ENCODE data around the gene IGF2.

The IGF2 gene

GRCh38 chr11:2153581-2154194 is 14.5 kb upstream of the IGF2 start:
- no peak for DNase-seq (ENCODE audit: low read depth)

DNA sequence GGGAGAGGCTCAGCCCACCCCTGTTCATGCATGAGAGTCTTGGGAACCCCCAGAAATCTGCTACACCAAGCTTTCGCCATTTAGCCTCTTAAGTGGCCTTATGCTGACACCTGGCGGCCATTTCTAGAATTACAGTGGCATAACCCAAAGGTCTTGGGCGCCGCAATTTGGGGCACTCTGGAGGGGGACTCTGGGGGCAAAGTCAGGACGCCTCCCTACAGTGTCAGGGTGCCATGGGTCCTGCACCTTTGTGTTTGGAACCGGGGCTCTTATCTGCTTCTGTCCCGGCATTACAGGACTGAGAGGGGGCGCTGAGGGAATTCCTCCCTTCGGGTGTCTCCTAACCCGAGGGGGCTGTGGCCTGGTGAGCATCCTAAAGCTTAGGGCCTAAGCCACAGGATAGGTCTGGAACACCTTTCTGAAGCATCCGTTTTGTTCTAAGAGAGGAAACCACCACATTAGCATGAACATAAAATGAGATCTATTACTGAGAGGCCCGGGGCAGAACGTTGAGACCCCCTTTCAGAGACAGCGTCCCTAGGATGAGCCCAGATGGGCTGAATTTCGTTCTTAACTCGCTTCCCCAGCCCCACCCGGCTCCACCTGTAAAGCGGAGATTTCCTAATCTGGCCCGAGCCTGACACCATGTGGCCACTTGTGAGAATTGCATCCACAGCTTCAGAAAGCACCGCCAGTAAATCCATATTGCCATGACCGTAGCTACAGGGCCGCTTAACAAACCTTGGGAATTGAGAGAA is 12.5 kb upstream of the IGF2 start:
- DNase-seq (ENCODE audit: low read depth) = peak; percentile 50

DNA sequence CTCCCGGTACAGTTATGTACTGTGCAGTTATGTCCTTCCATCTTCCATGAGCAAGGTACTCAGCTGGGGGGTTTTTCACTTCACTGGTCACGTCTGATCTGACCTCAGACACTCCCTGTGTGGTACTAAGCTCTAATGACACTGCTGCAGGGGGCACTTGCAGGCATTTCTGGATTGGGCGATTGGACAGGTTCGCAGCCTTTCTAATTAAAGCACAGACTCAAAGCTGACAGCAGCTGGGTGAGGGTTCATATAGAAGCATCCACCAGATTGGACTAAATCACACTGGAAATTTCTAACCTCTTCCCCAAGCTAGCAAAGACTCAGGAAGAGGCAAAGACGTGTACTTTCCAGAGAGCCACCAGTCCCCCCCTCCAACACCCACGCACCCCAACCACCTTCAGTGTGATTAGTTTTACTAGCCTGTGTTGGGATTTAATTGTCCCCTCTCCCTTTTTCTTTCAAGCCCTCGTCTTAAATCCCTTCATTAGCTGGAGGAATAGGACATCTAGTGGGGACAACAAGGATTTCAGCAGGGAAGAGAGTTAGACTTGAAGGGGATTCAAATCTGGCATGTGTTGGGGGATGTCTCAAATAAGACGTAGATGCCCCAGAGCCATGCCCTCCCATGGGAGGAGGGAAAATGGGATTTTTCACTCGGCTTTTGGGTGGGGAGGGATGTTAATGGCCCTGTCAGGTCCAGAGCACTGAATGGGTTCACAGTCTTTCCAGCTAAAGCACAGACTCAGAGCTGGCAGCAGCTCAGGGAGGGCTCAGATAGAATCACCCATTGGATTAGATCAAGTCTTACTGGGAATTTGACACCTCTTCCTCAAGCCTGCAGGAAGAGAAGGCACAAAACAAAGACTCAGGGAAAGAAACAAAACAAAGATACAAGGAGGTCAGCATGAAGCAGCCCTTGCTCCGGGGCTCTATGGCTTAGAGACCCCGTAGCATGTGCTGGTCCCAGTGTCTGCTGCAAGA is 11.0 kb upstream of the IGF2 start:
- peak; percentile 65 for DNase-seq (ENCODE audit: low read depth)

GRCh38 chr11:2149460-2149859 is 10.3 kb upstream of the IGF2 start:
- DNase-seq (ENCODE audit: low read depth) = no peak

DNA sequence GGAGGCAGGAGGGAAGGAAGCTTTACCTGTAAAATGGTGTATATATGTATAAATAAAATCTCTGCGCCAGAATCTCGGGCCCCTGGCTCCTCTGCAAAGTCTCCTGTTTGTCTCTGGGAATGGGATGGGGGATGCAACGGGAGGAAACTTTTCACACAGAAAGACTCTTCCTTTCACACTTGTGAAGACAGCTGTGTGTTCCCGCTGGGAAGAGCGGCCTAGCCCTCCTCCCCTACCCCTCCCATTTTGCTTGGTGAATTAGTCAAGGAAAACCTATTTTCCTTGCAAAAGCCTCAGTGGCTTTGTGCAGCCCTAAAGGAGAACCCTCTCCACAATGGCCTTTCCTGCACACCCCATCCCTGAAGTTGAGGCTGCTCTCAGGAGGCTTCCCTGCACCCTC is 9.4 kb upstream of the IGF2 start:
- no peak for DNase-seq (ENCODE audit: low read depth)

DNA sequence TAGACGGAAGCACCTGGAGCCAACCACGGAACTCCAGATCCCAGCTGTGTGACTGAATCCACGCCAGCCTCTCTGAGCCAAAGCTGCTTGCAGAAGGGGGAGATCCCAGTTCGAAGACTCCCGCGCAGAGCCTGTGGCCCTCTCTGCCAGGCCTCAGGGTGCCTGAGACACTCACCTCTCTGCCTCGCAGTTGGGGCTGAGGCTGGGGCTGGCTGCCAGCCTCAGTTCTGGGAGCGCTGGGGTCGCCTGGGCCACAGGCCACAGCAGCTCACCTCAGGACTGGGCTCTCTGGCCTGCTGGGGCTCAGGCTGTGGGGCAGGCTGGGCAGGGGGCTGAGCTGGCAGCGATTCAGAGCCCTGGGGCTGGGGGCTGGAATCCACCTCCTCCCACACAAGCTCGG is 8.2 kb upstream of the IGF2 start:
- DNase-seq (ENCODE audit: low read depth) = no peak

DNA sequence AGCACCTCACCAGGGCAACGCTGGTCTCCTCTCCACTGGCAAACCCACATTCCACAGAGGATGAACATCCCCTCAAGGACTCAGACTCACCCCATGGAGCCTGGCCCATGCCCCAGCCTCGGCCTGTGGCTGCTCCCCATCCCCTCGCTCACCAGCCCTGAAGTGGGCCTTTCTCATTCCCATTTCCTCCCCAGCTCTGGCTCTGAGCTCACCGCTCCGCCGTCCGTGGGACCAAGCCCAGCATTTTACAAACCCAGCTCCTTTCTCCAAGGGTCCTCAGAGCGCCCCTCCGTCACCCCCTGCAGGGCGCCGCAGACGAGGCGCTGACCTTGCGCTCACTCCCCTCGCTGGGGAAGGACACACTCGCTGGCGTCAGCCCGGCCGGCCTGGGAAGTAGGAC is 6.9 kb upstream of the IGF2 start:
- no peak for DNase-seq (ENCODE audit: low read depth)

- DNase-seq (ENCODE audit: low read depth) = no peak
These were observed 5.5 kb upstream of the IGF2 start for GRCh38 chr11:2144544-2145248.

DNA sequence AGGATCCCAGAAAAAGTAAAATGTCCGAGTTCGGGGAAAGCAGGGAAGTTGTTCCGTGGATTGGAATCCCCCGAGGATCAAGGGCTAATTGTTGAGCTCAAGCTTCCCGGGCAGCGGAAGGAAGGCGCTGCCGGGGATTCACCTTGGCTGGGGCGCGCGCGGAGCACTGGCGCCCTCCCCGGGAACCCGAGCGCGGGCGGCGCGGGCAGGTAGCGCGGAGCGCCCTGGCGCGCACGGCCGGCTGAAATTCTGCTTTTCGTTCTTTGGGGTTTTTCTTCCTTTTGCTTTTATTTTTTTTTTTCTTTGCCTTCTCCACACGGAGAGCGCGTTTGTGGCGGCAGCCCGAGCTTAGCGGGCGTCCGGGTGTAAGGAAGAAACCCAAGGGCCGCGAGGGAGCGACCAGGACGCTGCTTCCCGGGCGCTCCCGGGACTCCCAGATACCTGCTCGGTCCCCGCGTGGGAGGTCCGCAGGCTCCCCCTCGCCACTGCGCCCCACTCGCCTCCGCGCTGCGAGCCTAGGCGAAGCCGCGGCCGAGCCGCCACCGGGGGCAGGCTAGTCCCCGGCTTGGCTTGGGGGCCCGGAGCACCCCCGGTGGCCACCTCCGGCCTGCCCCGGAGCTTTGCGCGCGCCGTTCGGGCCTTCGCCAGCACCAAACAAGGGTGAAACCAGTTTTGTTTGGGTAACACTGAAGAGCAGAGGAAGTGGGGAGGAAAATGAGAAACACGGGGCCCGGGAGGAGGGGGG is 4.8 kb upstream of the IGF2 start:
- no peak for DNase-seq (ENCODE audit: low read depth)

DNA sequence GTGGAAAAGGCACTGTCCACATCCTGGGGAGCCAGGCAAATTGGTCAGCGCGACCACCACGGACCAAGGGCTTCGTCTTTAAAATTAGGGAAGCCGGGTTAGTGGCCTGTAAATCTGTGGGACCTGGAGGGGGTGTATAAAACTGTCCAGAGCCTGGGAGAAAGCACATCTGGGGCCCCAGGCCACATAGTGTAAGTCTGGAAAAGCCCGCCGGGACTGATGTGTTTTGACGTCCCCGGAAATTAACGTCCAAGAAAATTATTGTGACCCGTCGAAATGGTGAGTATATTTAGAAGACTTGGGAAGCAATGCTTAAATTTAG is 4.2 kb upstream of the IGF2 start:
- no peak for DNase-seq (ENCODE audit: low read depth)

GRCh38 chr11:2142762-2143202 is 3.6 kb upstream of the IGF2 start:
- peak; percentile 62 for DNase-seq (ENCODE audit: low read depth)

DNA sequence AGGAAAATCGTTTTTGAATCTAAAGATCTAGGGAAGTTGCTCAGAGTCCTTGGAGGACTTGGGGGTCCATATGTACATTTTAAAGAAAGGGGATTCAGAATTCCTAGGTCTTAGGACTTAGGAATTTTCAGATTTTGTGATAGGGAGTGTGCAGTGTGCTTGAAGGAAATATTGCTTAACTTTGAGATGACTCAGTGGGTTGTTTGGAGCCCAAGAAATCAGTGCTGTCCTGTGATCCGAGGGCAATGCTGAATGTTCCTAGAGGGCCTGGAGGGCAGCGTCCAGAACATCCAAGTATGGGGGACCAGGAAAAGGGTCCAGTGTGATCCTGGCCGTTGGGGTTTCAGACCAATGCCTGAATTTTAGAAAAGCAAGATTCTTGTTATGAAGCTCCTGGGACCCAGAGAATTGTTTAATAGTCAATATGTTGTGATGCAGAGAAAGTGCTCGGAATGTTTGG is 3.1 kb upstream of the IGF2 start:
- peak; percentile 67 for DNase-seq (ENCODE audit: low read depth)

DNA sequence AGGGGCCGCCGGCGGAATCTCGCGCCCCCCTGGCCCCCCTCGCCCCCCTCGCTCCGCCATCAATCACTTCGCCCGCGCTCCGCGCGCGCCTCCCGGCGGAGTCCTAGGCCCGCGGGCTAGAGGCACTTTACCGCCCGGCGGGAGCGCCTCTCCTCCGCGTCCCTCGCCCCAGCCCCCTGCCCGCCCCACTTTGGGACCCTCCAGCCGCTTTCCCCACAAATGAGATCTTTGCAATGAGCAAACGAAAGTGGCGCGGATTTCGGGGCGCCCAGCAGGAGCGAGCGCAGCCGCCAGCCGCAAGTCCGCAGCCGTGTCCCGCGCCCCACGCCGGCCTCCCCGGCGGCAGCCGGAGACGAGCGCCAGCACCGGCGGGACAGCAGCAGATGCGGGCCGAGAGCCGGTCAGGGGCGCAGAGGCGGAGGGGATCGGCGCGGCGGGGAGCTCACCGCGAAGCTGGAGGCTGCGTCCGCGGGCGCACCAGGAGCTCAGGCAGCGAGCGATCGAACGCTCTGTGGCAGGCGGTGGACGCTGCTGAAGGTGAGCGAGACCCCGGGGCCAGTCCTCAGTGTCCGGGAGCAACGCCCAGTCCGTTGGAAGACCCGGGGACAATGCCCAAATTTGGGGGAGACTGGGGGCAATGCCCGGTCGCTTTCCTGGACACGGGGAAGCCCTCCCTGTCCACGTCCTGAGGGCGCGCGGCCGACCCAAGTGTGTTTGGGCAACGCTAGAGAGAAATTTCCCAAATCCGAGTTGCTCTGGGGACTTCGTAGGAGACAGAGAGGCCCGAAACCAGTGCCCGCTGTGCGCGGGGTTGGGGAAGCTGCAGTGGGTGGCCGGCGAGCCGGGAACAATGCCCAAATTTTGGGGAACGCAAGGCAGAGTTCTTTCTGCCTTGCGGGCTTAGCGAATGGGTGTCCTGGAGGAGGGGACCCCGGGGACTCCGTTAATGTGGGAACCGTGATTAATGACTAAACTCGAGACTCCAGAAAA is 1.5 kb upstream of the IGF2 start:
- DNase-seq (ENCODE audit: low read depth) = no peak

DNA sequence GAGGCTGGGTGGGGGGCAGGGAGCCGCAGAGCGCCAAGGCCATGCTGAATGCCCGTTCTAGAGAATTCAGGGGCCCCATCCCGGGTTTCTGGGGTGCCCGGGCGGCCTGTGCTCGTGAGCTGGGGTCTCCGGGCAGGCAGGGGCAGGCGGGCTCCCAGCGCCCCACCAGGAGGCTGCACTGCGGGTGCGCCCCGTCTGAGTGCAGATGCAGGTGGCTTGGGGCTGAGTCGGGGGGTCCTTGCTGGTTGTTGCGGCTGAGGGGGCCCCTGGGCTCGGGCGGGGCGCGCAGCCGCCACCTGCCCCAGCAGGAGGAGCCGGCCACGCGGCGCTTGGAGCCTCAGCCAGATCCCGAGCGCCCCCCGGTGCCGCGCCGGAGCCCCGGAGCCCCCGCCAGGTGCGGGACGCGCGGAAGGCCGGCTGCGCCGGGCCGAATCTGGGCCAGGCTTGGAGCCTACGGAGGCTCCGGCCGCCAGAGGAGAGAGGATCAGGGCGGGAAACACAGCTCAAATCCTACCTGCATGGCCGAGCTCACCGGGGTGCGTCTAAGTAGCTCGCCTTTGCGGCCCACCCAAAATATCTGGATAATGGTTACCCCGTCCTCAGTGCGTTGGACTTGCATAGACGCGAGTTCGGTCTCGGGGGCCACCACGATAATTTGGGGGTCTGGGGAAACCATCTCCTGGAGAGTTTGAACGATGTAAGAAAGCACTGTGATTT is 590 bp upstream of the IGF2 start:
- DNase-seq (ENCODE audit: low read depth) = no peak

GRCh38 chr11:2138431-2139122 is 612 bp downstream of the IGF2 start:
- peak; percentile 48 for DNase-seq (ENCODE audit: low read depth)

GRCh38 chr11:2138068-2138430 is 1.1 kb downstream of the IGF2 start:
- no peak for DNase-seq (ENCODE audit: low read depth)

DNA sequence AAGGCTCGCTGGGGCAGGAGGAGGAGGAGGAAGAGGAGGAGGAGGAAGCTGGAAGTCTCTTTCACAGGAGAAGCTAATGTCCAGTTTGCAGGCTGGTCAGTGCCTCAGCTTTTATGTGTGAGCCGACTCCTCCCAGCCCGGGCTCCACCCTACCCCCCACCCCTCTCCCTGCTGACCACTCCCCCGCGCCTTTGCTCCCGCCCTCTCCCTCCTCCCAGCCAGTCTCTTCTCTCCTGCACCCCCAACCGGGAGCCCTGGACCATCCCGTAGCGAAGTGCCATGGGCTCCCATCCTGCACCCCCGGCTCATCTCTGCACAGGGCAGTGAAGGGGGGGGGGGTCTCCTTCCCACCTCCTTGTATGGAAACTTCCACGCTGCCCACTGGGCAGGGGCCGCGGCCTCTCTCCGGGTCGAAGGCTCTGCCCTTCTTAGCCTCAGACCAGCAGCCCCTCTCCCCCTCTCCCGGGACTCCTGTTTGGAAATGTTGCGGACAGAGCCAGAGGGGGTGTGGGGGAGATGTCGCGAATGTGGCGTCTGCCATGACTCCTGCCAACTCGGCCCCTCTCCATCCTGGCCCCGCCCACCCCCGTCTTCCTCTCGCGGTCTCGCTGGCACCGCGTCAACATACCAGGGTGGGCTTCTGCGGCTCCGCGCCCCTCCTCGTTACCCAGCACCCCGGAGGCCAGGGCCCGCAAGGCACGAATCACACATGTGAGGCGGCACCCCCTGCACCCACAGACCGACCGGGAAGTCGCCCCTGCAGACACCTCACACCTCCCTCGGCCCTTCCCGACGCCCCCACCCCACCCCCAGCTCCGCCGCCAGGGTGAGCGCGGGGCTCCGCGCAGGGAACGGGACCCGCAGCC is 1.8 kb downstream of the IGF2 start:
- DNase-seq (ENCODE audit: low read depth) = peak; percentile 93

DNA sequence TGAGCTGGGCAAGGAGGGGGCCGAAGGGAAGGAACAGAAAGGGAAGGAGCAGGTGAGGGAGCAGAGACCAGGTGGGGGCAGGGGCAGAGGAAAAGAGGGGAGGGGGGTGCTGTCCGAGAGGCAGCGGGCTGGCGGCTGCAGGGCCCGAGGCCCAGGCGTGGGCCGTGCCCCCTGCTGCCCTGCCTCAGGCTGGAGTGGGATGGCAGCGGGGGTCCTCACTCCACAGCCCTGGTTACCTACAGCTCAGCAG is 2.3 kb downstream of the IGF2 start:
- DNase-seq (ENCODE audit: low read depth) = no peak
